GM21717 (cell line): Measurements from ENCODE around the gene ATP1A4.
"Not testable (repeated sequence)": the region's sequence is repeated elsewhere in the genome, so short reads cannot be mapped to it uniquely, and the experiment has no call there.

Experiments used
- ATAC-seq: cut with Tn5 transposase; IDR thresholded peaks from one replicate; pipeline ENCODE4 v1.9.1; 2021; ENCODE audit warnings: mild to moderate bottlenecking, moderate library complexity; ENCODE audit not compliant: unreplicated experiment

The ATP1A4 gene

GRCh38 chr1:160122978-160123495 lies 28.4 kb upstream of the ATP1A4 start:
- no peak for ATAC-seq

- no peak for ATAC-seq
These were observed 27.7 kb upstream of the ATP1A4 start for GRCh38 chr1:160123726-160124125.

- ATAC-seq = no peak
These were observed 26.5 kb upstream of the ATP1A4 start for GRCh38 chr1:160124705-160125478.

GRCh38 chr1:160125746-160126145 lies 25.7 kb upstream of the ATP1A4 start:
- no peak for ATAC-seq

- ATAC-seq = not testable (repeated sequence)
These were observed 25.1 kb upstream of the ATP1A4 start for GRCh38 chr1:160126342-160126741.

GRCh38 chr1:160127381-160127780 lies 24.0 kb upstream of the ATP1A4 start:
- no peak for ATAC-seq

GRCh38 chr1:160127865-160128523 lies 23.4 kb upstream of the ATP1A4 start:
- ATAC-seq = no peak

- no peak for ATAC-seq
These were observed 22.8 kb upstream of the ATP1A4 start for GRCh38 chr1:160128636-160129035.

GRCh38 chr1:160129046-160129445 lies 22.4 kb upstream of the ATP1A4 start:
- ATAC-seq = no peak

- ATAC-seq = no peak
These were observed 21.8 kb upstream of the ATP1A4 start for GRCh38 chr1:160129558-160129957.

GRCh38 chr1:160129966-160130365 lies 21.4 kb upstream of the ATP1A4 start:
- ATAC-seq = no peak

- no peak for ATAC-seq
These were observed 20.9 kb upstream of the ATP1A4 start for GRCh38 chr1:160130486-160130885.

- ATAC-seq = no peak
These were observed 20.5 kb upstream of the ATP1A4 start for GRCh38 chr1:160130939-160131338.

GRCh38 chr1:160131803-160132565 lies 19.4 kb upstream of the ATP1A4 start:
- no peak for ATAC-seq

GRCh38 chr1:160133990-160134770 lies 17.2 kb upstream of the ATP1A4 start:
- no peak for ATAC-seq

- ATAC-seq = no peak
These were observed 16.4 kb upstream of the ATP1A4 start for GRCh38 chr1:160134791-160135572.

- no peak for ATAC-seq
These were observed 15.1 kb upstream of the ATP1A4 start for GRCh38 chr1:160136121-160136925.

GRCh38 chr1:160136926-160137200 lies 14.5 kb upstream of the ATP1A4 start:
- ATAC-seq = no peak

GRCh38 chr1:160137216-160137862 lies 14.1 kb upstream of the ATP1A4 start:
- ATAC-seq = no peak
